ENCODE data around the gene ZNF397.

Gene ZNF397

DNA sequence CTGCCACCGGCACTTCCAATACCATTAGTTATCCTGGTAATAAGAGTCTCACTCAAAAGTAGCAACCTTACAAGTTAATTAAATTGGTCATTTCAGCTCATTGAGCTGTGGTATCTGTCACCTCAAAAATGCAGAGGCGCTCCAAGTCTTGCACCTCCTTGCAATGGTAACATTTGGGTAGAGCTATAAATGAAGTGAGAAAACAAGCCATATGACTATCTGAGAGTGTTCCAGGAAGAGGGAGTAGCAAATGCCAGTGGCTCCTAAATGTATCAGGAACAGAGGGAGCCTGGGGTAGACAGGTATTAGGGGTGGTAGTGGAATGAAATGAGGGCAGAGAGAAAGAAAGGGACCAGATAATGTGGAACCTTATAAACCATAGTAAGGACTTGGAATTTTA is 55.2 kb downstream of the ZNF397 start:
- no peak for DNase-seq (ENCODE audit: low read depth)

DNA sequence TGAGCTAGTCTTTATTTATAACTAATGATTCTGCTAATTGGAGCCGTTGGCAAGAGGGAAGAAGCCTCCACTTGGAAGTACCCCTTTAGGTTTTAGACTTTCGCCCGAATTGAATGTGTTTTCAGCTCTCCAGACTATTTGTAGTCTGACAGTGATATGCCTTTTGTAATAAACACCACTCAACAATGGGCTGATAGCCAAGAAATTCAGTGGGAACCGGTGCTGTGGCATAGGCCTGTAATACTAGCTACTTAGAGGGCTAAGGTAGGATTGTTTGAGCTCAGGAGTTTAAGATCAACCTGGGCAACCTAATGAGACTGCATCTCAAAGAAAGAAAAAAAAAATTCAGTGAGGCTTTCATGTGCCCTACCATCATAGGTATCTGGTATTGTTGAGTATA is 62.8 kb downstream of the ZNF397 start:
- no peak for DNase-seq (ENCODE audit: low read depth)

DNA sequence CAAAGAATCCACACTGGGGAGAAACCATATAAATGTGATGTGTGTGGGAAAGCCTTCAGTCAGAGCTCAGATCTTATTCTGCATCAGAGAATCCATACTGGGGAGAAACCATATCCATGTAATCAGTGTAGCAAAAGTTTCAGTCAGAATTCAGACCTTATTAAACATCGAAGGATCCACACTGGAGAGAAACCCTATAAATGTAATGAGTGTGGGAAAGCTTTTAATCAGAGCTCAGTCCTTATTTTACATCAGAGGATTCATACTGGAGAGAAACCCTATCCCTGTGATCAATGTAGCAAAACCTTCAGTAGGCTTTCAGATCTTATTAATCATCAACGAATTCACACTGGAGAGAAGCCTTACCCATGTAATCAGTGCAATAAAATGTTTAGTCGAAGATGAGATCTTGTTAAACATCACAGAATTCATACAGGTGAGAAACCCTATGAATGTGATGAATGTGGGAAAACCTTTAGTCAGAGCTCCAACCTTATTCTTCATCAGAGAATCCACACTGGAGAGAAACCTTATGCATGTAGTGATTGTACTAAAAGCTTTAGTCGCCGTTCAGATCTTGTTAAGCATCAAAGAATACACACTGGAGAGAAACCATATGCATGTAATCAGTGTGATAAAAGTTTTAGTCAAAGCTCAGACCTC is 65.9 kb downstream of the ZNF397 start:
- DNase-seq (ENCODE audit: low read depth) = no peak
